Measurements from ENCODE around the gene ELOVL2.

DNA sequence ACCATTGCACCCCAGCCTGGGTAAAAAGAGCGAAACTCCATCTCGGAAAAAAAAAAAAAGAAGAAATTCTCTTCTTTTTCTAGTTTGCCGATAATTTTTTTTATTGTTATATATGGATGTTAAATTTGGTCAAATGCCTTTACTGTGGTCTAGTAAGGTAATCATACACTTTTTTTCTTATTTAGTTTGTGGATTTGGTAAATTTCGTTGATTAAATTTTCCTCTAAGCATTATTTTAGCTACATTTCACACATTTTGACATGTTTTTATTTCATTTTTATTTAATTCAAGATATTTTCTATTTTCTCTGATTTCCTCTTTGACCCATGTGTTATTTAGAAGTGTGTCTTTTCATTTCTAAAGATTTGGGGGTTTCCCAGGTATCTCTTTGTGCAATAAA, 18.0 kb upstream of the ELOVL2 start:
- TF ChIP-seq, protein P1, sequence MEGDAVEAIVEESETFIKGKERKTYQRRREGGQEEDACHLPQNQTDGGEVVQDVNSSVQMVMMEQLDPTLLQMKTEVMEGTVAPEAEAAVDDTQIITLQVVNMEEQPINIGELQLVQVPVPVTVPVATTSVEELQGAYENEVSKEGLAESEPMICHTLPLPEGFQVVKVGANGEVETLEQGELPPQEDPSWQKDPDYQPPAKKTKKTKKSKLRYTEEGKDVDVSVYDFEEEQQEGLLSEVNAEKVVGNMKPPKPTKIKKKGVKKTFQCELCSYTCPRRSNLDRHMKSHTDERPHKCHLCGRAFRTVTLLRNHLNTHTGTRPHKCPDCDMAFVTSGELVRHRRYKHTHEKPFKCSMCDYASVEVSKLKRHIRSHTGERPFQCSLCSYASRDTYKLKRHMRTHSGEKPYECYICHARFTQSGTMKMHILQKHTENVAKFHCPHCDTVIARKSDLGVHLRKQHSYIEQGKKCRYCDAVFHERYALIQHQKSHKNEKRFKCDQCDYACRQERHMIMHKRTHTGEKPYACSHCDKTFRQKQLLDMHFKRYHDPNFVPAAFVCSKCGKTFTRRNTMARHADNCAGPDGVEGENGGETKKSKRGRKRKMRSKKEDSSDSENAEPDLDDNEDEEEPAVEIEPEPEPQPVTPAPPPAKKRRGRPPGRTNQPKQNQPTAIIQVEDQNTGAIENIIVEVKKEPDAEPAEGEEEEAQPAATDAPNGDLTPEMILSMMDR (IDR thresholded peaks at IDR 0.05), result no peak
- no peak for TF ChIP-seq POLR2A (IDR thresholded peaks at IDR 0.05)
- no peak for TF ChIP-seq POLR2AphosphoS5 (IDR thresholded peaks at IDR 0.05)
- no peak for TF ChIP-seq EP300 (IDR thresholded peaks at IDR 0.05; ENCODE audit: low read depth)

Data from transverse colon (tissue), 4 donors.